GM18861 (cell line): ENCODE measurements around the gene C18orf32.
"Not testable (repeated sequence)": the region's sequence is repeated elsewhere in the genome, so short reads cannot be mapped to it uniquely, and the experiment has no call there.

Experiments used
- ATAC-seq: cut with Tn5 transposase; IDR thresholded peaks from one replicate; pipeline ENCODE4 v1.9.1; 2021; ENCODE audit not compliant: unreplicated experiment

Gene C18orf32

DNA sequence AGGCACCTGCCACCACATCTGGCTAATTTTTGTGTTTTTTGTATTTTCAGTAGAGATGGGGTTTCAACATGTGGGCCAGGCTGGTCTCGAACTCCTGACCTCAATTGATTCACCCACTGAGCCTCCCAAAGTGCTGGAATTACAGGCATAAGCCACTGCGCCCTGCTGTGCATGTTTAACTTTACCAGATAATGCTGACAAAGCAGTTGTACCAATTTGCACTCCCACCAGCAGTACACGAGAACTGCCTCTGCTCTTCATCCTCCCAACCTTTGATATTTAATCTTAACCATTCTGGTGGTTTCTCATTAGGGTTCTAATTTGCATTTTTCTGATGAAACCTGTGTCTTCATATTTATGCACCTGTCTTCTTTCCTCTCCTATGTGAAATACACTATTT is 14.6 kb downstream of the C18orf32 start:
- ATAC-seq: no peak

DNA sequence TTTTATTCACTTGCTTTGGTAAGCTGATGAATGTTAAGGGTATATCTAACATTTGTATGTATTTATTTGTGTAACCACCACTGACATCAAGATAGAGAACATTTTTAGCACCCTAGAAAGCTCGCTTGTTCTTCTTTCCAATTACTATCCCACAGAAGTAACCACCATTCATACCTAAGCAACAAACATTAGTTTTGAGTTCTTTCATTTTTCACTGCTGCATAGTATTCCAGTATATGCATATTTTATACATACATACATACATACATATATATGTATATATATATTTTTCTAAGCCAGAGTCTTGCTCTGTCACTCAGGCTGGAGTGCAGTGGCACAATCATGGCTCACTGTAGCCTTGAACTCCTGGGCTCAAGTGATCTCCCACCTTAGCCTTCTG is 15.5 kb downstream of the C18orf32 start:
- ATAC-seq: no peak

DNA sequence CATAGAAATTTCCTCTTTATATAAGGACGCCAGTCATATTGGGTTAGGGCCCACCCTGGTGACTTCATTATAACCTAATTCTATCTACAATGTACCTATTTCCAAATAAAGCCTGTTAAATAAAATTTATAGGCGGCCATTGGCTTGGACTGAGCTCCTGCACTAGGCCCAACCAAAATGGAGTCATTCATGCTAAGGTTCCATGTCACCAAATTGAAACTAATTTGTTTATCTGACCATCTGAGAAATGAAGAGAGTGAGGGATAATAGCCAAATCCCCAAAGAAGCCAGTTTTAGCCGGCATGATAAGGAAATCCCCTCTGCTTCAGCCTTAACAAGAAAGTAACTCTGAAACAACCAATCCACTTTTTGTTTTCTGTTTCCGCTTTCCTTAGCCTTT is 19.4 kb downstream of the C18orf32 start:
- no peak for ATAC-seq

DNA sequence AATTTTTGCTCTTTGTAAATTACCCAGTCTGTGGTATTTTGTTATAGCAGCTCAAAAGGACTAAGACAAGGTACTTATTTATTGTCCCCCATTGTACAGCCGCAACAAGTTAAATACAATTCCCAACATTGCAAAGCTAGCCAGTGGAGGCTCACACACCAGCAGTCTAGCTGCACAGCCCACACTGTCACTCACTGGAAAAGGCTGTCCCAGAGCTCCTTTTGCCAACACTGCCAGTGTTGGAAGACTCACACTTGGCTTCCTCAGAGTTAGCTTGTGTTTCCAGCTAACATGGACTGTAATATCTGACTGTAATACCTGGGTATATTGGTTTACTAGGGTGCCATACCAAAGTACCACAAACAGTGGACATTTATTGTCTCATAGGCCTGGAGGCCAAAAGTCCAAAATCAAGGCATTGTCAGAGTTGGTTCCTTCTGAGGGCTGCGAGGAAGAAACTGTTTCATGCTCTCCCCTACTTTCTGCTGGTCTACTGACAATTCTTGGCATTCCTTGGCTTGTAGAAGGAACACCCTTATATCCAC is 19.9 kb downstream of the C18orf32 start:
- no peak for ATAC-seq

DNA sequence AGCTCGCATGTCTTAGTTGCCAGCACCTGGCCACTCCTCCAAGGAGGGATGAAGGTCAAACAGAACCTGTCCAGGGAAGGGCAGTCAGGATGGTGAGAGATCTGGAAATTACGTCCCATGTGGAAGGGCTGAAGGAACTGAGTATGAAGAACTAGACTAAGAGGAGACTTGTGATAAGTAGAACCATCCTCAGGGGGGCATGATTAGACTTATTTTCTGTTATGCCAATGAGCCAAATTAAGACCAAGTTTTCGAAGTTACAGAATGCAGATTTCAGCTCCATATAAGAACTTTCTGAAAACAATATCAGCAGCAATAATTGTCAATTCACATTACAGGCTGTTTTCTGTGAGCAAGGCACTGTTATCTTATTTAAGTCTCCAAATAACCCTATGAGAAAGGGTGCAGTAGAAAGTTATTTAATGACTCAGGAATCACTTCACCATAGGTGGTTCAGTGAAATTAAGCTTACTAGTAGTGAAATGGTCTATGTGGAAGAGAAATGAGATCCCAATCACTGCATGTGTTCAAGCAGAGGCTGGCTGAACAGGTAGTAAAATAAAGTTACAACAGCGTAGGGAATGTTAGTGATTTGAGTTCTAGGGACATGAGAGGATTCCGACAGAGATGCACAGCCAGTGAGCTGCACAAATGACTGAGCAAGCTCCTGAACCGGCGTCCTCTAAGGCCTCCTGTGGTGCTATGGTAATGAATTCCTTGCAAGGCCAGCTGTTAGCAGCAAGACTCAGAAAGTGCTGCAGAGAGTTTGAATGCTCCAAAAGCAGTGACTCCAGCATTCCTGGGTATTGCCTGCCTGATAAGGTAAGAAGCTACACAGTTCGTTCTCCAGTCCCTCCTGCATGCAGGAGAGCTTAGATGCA is 22.1 kb downstream of the C18orf32 start:
- no peak for ATAC-seq

DNA sequence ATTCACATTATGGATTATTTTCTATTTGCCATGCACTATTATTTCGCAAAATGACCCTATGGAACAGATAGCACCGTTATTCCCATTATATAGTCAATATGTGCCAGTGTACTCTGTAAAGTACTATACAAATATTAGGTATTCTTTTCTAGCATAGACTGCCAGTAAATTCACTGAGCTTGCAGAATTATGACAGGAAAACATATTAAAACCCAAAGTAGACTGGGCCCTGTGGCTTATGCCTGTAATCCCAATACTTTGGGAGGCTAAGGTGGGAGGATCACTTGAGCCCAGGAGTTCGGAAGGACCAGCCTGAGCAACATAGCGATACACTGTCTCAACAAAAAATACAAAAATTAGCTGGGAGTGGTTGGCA is 25.4 kb downstream of the C18orf32 start:
- no peak for ATAC-seq

DNA sequence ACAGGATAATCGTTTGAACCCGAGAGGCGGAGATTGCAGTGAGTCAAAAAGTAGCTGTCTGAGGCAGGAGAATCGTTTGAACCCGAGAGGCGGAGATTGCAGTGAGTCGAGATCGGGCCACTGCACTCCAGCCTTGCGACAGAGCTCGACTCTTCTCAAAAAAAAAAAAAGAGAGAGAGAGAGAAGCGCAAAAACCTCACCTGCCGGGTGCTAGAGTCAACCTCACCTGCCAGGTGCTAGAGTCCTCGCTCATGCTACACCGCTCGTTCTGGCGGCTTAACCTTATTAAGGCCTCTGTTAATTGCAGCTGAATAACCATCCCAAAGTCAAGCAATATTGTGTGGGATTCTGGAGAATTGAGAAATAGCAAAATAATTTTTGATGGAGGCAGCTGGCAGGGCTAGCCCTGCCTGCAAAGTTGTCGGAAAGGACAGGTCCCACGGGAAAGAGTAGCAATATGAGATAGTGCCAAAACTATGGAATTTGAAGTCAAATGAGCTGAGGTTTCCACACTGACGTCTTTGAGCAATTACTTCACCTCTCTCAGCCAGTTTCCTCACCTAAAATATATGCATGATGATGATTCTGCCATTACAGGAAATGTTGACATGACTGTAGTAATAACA is 25.9 kb downstream of the C18orf32 start:
- no peak for ATAC-seq

DNA sequence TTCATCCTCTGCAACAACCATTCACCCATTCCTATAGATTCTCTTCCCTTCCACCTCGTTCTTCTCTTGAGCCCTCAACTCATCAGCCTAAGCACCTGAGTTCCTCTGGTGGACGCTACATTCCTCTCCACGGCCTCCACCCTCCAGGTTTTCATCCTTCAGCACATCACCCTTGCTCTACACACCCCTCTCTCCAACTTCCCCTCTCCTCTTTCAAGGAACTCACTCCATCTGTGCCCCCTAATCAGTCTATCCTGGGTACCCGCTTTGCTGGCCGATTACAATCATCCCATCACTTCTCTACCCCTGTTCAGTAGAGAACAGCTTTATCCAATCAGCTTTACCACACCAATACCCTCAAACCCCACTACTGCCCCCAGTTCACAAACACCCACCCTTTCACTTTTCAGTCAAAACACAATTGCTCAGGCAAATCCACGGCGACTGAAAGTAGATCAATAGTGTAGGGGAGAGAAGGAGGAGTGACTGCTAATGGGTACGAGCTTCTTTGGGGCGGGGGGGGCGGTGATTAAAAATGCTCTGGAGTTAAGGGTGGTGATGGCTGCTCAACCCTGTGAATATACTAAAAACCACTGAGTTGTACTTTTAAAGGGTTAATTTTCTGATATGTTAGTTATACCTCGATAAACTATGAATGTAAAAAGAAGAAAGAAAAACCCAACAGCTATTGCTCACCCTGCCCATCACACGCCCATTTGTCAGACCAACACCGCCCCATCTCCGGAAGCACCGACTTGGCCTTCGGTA is 27.4 kb downstream of the C18orf32 start:
- ATAC-seq: peak; percentile 23

DNA sequence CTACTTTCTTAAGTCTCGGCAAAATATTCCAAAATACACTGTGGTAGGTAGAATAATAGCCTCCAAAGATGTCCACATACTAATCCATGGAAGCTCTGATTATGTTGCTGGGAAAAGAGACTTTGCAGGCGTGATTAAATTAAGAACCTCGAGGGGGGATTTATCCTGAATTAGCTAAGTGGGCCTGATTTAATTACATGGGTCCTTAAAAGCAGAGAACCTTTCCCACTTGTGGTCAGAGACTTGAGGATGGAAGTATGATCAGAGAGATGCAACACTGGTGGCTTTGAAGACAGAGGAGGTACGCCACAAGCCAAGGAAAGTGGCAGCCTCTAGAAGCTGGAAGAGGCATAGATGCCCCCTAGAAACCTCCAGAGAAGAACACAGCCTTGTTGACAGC is 29.4 kb downstream of the C18orf32 start:
- no peak for ATAC-seq

DNA sequence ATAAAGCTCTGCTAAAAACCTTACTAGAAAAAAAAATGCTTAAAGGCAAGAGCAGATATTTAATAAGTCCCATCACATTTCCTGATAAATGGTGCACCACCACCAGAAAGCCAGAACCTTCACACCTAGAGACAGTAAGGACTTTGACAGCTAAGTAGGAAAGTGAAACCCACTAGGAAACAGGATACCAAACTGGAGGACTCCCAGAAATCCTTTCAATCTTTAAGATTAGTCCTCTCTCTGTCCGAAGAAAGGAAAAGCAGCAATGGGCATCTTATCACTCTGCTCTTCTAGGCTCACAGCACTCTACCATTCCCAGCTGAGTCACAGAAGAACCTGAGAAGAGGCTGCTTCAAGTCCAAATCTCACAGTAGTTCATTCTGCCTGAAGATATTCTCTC is 30.2 kb downstream of the C18orf32 start:
- ATAC-seq: no peak

DNA sequence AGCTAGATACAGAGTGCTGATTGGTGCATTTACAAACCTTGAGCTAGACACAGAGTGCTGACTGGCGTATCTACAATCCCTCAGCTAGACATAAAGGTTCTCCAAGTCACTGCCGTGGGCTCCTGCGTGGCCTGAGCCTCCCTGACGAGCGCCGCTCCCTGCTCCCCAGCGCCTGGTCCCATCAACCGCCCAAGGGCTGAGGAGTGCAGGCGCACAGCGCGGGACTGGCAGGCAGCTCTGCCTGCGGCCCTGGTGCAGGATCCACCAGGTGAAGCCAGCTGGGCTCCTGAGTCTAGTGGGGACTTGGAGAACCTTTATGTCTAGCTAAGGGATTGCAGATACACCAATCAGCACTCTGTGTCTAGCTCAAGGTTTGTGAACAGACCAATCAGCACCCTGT is 34.5 kb downstream of the C18orf32 start:
- ATAC-seq: not testable (repeated sequence)

DNA sequence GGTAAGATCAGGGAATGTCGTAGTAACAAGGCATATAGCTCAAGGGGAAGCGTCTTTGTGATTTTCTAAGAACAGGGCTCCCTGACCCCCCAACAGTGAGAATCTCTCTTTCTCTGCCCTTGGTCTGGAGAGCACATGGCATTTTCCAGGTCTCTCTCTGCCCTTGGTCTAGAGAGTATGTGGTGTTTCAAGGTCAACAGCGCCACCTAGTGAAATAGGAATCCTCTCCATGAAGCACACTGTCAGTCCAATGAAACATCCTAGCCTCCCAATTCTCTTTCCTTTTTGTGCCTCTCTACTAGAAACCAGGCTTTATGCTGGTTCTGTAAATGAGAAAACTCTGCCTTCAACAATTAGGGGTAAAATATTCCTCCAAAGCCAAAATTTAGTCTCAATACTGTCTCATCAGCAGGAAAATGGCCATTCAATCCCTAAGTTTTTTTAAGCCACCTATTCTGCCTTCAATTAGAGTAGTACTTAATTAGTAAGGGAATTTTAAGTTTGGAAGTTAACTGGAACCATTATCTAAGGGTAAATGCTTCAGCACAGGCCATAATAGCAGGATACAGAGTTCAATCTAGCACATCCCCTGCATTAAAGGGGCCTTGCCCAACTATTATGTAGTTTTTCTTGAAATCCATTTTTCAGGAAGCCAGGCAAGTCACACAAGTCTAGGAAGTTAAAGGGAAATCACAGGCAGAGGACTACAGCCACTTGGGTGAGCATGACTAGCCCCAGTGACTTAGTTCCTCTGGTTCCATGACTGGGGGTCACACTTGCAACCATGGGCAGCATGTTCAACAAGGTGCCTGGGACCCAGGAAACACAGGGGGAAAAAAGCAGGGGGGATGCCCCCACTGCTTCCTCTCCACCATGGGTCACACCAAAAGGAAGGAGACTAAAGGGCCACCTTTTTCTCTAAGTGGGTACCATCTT is 39.0 kb downstream of the C18orf32 start:
- no peak for ATAC-seq

DNA sequence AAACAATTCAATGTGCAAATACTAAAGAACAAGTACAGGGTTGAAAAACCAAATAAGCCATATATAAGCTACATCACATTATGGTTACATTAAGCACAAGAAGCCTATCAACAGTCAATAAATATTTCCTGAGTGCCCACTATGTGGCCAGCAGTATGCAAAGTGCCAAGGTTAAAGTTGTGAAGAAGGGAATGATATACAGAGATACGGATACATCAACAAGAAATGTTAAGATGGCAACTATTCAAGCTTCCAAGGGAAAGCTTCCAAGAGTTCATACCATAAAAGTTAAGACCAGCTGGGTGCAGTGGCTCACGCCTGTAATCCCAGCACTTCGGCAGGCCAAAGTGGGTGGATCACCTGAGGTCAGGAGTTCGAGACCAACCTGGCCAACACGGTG is 40.6 kb downstream of the C18orf32 start:
- ATAC-seq: no peak

DNA sequence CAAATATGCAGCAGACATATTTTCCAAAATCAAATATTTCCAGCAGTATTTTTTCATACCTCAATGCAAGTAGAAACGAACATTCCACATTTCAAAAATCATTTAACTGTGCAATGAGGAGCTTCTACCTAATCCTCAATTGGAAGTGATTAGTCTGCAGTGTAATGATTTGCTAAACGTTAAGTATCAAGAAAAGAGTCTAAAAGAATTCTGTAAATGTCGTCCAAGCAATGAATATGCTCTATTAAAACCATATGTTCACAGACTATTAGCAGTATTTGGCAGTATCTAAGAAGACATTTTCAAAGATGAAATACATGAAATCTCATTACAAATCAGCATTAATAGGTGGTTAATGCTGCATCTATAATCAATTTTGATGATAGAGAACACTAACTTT is 42.5 kb downstream of the C18orf32 start:
- ATAC-seq: no peak

DNA sequence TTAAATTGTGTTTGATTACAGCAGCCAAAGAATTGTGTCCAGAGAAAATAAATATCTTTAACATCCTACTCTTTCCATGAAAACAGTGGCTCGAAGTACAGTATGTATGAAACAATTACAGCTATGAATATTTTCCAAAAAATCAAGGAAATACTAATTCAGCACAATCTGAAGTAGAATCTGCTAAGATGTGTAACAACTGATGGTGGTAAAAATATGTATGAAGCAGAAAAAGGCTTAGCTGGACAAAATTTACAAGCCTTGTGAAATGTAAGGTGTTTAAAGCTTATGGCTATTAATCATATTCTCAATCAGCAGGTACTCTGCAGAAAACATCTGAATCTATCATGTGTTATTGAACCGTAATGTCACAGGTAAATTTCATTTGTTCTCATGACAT is 43.2 kb downstream of the C18orf32 start:
- no peak for ATAC-seq

DNA sequence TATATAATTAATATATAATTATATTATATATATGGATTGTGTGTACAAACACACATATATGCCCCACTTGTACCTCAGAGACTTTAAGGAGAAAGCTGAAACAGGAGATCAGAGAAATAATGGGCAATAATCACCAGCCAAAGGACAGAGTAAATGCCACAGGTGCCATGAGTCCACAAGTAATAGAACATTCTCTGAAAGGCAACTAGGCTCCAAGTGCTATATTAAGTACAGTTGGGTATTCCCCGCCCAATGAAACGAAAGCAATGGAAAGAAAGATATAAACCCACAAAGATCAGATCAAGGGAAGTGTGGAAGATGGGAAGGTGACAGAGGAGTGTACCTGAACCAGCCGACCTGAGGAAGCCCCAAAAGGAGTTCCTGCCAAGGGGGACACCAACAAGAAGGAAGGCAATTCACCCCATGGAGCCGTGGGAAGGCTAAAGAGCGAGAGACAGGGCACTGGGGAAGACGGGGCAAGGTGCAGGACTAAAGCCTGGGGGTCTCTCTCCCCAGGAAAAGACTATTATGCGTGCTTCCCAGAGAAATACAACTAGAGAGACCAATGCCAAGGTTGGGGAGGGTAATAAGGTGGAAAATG is 45.6 kb downstream of the C18orf32 start:
- no peak for ATAC-seq

DNA sequence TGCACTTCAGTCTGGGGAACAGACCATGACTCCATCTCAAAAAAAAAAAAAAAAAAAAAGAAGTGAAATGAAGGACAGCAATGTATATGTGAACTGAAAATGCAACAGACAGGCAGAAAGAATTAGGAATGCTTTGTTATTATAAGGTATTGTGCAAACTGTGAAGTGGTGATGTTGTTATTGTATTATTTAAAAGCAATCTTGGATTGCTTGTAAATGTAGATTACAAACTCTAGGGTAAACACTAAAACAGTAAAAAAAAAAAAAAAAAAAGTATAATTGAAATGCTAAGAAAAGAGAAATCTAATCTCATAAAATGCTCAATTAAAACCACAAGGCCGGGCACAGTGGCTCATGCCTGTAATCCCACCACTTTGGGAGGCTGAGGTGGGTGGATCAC is 51.9 kb downstream of the C18orf32 start:
- ATAC-seq: no peak

DNA sequence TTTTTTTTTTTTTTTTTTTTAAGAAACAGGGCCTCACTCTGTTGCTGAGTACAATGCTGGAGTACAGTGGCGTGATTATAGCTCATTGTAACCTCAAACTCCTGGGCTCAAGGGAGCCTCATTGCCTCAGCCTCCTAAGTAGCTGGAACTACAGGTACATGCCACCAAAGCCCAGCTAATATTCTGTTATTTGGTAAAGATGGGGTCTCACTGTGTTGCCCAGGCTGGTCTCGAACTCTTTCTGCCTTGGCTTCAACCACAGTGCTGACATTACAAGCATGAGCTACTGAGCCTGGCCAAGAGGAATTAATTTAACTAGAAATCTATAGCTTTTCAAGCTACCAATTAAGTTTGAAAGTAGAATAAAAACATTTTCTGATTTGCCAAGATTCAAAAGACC is 54.4 kb downstream of the C18orf32 start:
- ATAC-seq: no peak

DNA sequence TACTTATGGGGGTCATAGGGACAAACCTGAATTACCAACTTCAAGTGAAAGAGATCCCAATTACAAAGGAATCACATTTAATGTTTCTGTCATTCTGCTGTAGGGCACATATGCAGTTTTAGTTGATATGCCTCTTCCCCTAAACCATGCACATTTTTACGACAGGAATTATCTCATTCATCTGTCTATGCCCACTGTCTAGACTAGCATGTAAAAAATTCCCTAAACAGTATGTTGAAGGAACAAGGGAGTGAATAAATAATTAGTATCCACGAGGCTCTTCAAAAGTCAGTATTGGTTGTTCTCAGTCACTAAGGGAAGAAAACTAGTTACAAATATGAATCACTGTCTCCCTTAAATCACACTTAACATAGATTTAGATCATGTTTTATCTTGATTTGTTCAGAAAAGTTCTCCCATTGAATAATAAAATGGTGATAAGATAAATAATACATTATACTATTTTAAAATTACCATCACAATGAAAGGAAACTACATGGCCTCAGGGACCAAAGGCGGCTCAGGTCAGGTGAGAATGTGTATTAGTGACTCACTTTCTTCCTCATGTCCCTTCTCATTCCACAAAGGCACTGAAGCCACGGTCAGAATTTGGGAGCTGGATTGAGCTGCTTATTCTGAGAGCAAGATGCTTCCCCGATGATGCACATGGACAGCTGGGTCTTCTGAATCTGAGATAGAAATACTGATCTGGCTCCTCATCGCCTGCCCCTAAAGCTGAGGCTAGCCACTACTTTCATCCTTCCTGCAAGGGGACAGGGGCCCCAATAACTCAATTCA is 55.7 kb downstream of the C18orf32 start:
- ATAC-seq: no peak
